HG03520 (cell line): Measurements from ENCODE around the gene TEX35.
"Not testable (repeated sequence)": the region's sequence is repeated elsewhere in the genome, so short reads cannot be mapped to it uniquely, and the experiment has no call there.

ENCODE experiments used
- ATAC-seq: cut with Tn5 transposase; IDR thresholded peaks from one replicate; pipeline ENCODE4 v1.9.1; 2021; ENCODE audit warnings: mild to moderate bottlenecking, moderate library complexity; ENCODE audit not compliant: unreplicated experiment

The TEX35 gene

GRCh38 chr1:178539291-178539690 lies 26.4 kb downstream of the TEX35 start:
- no peak for ATAC-seq

- no peak for ATAC-seq
Measured at GRCh38 chr1:178540204-178540603, 27.3 kb downstream of the TEX35 start.

- no peak for ATAC-seq
Measured at GRCh38 chr1:178540646-178541045, 27.7 kb downstream of the TEX35 start.

DNA sequence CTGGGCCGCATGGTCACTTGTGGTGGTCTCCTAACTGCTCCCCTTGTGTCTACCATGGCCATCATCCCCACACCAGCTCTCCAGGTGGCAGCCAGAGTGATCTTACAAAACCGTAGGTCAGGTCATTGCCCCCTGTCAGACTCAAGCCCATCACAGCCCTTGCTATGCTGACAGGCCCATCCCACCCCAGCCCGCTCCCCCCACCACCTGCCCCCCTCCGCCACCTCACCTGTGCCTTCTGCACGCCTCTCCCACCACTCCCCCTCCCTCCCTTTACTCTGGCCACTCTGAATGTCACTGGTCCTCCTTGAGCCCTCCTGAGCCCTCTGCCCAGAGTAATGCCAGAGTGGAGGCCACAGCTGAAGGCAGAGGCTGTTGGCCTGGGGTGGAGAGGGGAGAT lies 28.5 kb downstream of the TEX35 start:
- no peak for ATAC-seq

- peak; percentile 31 for ATAC-seq
Measured at GRCh38 chr1:178541829-178542553, 29.1 kb downstream of the TEX35 start.

DNA sequence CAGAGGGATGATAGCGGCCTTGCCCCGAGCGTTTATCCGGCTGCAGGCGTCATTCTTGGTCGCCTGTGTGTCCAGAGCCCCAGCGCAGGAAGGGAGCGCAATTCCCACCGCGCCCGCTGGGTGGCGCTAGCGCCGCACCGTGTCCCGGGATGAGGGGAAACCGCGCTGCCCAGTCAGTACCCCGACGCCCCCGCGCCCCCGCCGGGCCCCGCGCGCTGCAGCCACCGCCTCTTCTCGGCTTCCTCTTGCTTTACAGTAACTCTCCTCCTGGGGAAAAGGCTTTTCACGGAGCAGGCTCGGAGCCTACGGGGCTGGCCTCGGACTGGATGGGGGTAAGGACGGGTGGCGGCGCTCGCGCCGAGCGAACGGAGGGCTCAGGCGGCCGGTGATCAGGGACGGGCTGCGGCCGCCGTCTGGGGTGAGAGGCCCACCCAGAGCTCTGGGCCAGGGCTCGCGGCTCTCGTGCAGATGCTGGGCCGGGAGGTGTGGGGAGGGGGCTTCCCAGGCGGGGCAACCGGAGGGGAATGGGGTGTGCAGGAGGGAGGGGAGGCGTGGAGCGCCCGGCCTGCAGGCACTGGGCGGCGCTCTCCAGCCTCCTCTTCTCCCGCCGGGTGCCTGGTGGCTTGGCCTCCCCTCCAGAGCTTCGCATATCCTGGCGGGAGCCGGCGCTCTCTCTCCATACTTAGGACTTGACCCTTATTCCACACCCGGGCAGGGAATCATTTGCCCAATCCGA lies 29.8 kb downstream of the TEX35 start:
- peak; percentile 69 for ATAC-seq

DNA sequence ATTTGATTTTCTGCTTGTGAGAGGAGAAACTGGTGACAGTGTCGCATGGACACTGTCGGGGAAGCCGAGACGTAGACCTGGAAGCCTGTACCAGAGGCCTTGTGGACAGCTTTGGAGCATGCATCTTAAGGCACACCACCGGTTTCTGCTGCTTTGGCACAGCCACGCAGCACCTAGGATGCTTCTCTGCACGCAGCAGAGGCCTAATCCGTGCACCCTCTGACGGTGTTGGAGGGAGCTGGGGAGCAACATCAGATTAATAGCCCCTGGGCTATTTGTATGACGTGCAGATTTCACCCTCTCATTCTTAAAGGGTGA lies 30.3 kb downstream of the TEX35 start:
- peak; percentile 42 for ATAC-seq

GRCh38 chr1:178544531-178544930 lies 31.6 kb downstream of the TEX35 start:
- no peak for ATAC-seq

DNA sequence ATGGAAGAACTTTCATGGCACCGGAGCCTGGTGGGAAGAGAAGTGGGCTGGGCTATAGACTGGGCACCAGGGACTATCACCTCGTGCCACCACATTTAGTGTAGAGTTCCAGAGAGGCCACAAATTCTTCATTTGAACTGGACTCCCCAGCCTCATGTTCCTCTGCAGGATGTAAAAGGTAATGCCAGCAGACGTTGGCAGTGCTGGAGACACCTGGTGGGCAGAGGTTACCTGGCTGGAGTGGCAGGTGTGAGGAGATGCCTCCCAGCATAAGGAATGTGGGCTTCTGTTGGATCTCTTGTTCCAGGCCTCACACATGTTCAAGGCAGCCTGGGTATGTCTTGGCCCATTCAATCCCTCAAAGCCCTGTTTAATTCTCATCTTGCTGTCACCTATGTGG lies 35.2 kb downstream of the TEX35 start:
- no peak for ATAC-seq

DNA sequence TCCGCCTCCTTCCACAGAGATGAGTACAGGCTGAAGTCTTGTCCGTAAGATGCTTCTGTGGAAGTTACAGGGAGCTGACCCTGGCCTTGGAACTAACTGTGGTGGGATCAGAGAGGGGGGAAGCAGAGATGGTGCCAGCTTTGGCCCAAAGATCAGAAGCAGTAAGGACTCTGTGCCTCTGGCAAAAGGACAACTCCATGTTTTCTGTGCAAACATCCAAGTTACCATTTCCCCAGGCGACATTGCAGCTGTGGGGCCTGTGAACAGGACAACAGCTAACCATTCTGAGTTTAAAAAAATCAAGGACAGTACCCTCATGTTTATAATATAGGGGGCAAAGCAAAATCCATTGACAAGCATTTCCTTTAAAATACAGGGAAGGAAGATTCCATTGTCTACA lies 38.4 kb downstream of the TEX35 start:
- no peak for ATAC-seq

- ATAC-seq = no peak
Measured at GRCh38 chr1:178551940-178552339, 39.0 kb downstream of the TEX35 start.

DNA sequence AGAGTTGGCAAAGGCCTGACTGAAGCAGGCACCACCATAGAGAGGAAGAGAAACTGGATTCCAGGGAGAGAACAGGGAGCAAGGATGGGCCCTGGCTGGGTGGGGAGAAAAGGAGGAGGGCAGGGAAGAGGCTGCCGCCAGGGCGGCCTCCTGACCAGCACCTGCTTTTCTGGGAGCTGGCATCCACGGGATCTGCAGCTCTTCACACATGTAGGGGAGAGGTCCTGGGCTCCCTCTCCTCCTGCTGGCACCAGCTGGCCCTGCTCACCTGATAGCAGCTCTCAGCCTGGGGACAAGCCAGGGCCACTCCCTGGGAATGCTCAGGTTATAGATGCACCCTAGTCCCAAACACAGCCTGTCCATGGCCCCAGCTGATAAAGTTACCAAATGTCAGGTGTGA lies 39.9 kb downstream of the TEX35 start:
- ATAC-seq = no peak

- not testable (repeated sequence) for ATAC-seq
Measured at GRCh38 chr1:178554351-178554750, 41.4 kb downstream of the TEX35 start.

- ATAC-seq = not testable (repeated sequence)
Measured at GRCh38 chr1:178555613-178556012, 42.7 kb downstream of the TEX35 start.

- ATAC-seq = not testable (repeated sequence)
Measured at GRCh38 chr1:178558816-178559215, 45.9 kb downstream of the TEX35 start.

DNA sequence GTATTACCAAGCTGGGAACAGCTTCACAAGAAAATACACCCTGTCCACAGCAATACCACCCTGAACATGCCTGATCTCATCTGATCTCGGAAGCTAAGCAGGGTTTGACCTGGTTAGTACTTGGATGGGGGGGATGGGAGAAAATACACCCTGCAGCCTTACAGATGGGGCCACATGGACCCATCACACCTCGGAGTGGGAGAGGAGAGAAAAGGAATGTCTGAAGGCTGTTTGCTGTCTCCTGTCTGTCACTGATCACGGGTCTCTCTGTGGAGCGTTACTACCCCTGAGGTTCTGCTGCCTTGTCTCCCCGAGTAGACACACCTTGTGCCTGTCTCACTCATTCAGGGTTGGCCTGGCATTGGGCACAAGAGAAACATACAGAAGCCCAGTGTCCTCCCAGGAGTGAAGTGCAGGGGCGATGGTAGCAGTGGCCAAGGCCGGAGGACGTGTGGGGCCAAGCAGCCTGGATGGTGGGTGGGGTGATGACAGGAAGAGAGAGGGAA lies 48.0 kb downstream of the TEX35 start:
- ATAC-seq = no peak

DNA sequence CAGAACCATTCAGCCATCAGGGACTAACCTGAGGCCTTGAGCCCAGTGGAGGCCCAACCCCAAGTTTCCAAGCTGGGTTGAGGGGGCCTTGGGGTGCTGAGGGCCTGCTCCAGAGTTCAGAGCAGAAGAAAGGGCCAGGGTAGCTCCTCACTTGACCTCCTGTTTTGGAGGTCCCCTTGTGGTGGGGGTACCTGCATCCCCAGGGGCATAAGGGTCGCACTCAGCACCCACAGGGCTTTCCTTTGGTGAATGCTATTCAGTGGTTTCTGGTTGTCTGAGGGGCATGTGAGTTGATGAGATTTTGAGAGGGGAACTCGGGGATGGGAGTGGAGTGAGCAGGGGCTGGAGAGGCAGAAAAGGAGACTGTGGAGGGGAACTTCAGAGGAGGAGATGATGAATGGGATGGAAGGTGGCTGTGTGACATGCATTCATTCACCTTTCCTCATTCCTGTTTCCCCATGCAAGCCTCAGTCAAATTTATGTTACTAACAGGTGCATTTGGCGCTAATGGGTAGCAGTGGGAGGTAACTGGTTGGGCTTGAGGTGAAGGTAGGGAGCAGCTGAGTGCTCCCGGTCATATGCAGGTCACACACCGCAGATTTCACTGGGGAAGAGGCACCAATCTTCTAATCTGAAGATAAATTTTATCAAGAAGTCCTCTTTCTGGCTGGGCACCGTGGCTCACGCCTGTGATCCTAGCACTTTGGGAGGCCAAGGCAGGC lies 50.4 kb downstream of the TEX35 start:
- no peak for ATAC-seq

GRCh38 chr1:178564086-178564782 lies 51.3 kb downstream of the TEX35 start:
- ATAC-seq = no peak

- no peak for ATAC-seq
Measured at GRCh38 chr1:178564783-178565180, 51.9 kb downstream of the TEX35 start.

GRCh38 chr1:178565586-178565985 lies 52.7 kb downstream of the TEX35 start:
- no peak for ATAC-seq

- peak; percentile 67 for ATAC-seq
Measured at GRCh38 chr1:178566187-178566586, 53.3 kb downstream of the TEX35 start.
